H1 (cell line): Measurements from ENCODE around the gene PRKCH. TPM values are rescaled to one million over a fixed set of nuclear protein-coding genes. Genes with fewer than 3 reads are reported as not detected.

Experiments
- CTCF ChIA-PET: fragments of 300-600 bp; sonication (Branson Sonifier 250); formaldehyde crosslinking; loops from one replicate; lab custom pipeline; 2021; ENCODE audit not compliant: partially characterized antibody; lab: Charles Lee
- POLR2A ChIA-PET: fragments of 300-600 bp; sonication (Branson Sonifier 250); formaldehyde crosslinking; loops from one replicate; lab custom pipeline; 2021; ENCODE audit warnings: inconsistent platforms; ENCODE audit not compliant: partially characterized antibody; lab: Charles Lee
- DNase-seq, 2 experiments: peaks; one replicate each; pipeline versions ENCODE4 v3.0.0 to v3.0.0-alpha.2; 2010 to 2022; ENCODE audit warnings: low spot score in 2 of 2, low read depth in 1 of 2, mixed read lengths in 1 of 2
- FAIRE-seq: peaks from 2 replicates; lab custom pipeline; 2011; peaks lifted over from hg19 to GRCh38; lab: Jason Lieb, UNC
- H2AFZ ChIP-seq: 2 replicates; pipeline ENCODE4 v1.8.1; 2012; ENCODE audit warnings: low read length, inconsistent platforms
- H2AK5ac ChIP-seq: 2 replicates; pipeline ENCODE4 v1.6.1; 2013; ENCODE audit warnings: low read depth, low read length
- H2BK120ac ChIP-seq: replicated peaks from 2 replicates; pipeline ENCODE3; 2013; ENCODE audit warnings: low read depth, low read length, inconsistent platforms
- H2BK12ac ChIP-seq: 2 replicates; pipeline ENCODE4 v1.6.1; 2013; ENCODE audit warnings: low read depth, low read length
- H2BK15ac ChIP-seq: 2 replicates; pipeline ENCODE4 v1.6.1; 2013; ENCODE audit warnings: low read length
- H2BK20ac ChIP-seq: 2 replicates; pipeline ENCODE4 v1.6.1; 2013; ENCODE audit warnings: low read length
- H2BK5ac ChIP-seq: 2 replicates; pipeline ENCODE4 v1.6.1; 2013; ENCODE audit warnings: low read depth, low read length
- H3K14ac ChIP-seq: 2 replicates; pipeline ENCODE4 v1.6.1; 2013; ENCODE audit warnings: inconsistent platforms; ENCODE audit not compliant: insufficient read length
- H3K18ac ChIP-seq: 2 replicates; pipeline ENCODE4 v1.6.1; 2013; ENCODE audit warnings: low read length; ENCODE audit errors: extremely low read depth
- H3K23ac ChIP-seq: 2 replicates; pipeline ENCODE4 v1.6.1; 2013; ENCODE audit warnings: inconsistent platforms; ENCODE audit not compliant: insufficient read length
- H3K23me2 ChIP-seq: 2 replicates; pipeline ENCODE4 v1.6.1; 2013; ENCODE audit warnings: low read depth, low read length
- H3K27ac ChIP-seq: 2 replicates; pipeline ENCODE4 v1.6.1; 2011; ENCODE audit warnings: low read depth, low read length, inconsistent platforms
- H3K27me3 ChIP-seq, 4 experiments: replicated peaks in 1 of 4; 1 replicate in 1 of 4; 2 replicates in 3 of 4; pipeline versions ENCODE4 v1.6.1 to v1.8.1; 2011 to 2013; ENCODE audit warnings: low read length in 3 of 4, mild to moderate bottlenecking in 3 of 4, inconsistent platforms in 2 of 4, mixed read lengths in 2 of 4, moderate library complexity in 1 of 4; ENCODE audit not compliant: control insufficient read depth in 3 of 4, insufficient read depth in 3 of 4; ENCODE audit errors: extremely low read depth in 1 of 4
- H3K36me3 ChIP-seq, 4 experiments: 2 replicates each; pipeline versions ENCODE4 v1.6.1 to v1.8.1; 2011 to 2013; ENCODE audit warnings: mild to moderate bottlenecking in 4 of 4, low read length in 3 of 4, moderate library complexity in 2 of 4, control low read depth in 1 of 4, inconsistent platforms in 1 of 4; ENCODE audit not compliant: insufficient read depth in 4 of 4, control insufficient read depth in 2 of 4
- H3K4ac ChIP-seq: replicated peaks from 2 replicates; pipeline ENCODE3; 2013; ENCODE audit warnings: low read length, low read depth, mixed read lengths, inconsistent platforms; ENCODE audit not compliant: insufficient read length
- H3K4me1 ChIP-seq, 4 experiments: replicated peaks in 1 of 4; 1 replicate in 1 of 4; 2 replicates in 3 of 4; pipeline versions ENCODE4 v1.6.1 to v1.8.1; 2011 to 2013; ENCODE audit warnings: low read length in 3 of 4, inconsistent platforms in 2 of 4, mixed read lengths in 1 of 4; ENCODE audit not compliant: insufficient read depth in 4 of 4, control insufficient read depth in 3 of 4
- H3K4me2 ChIP-seq, 2 experiments: 2 replicates each; pipeline versions ENCODE4 v1.6.1 to v1.8.1; 2011 to 2013; ENCODE audit warnings: low read depth in 2 of 2, low read length in 2 of 2, control low read depth in 1 of 2, inconsistent platforms in 1 of 2, mild to moderate bottlenecking in 1 of 2; ENCODE audit not compliant: insufficient read depth in 1 of 2
- H3K4me3 ChIP-seq, 4 experiments: fragments of 200-600, 300-600 bp in 1 of 4; sonication (generic), shearing (Covaris generic), sonication (Bioruptor Twin) in 1 of 4; 2 replicates each; pipeline versions ENCODE4 v1.5.1 to v1.8.1; 2011 to 2016; ENCODE audit warnings: low read length in 4 of 4, low read depth in 3 of 4, control low read depth in 2 of 4, inconsistent platforms in 2 of 4, mild to moderate bottlenecking in 2 of 4, mixed read lengths in 1 of 4, moderate library complexity in 1 of 4; ENCODE audit not compliant: insufficient read depth in 2 of 4; ENCODE audit errors: extremely low read depth in 1 of 4
- H3K56ac ChIP-seq: replicated peaks from 2 replicates; pipeline ENCODE3; 2013; ENCODE audit warnings: low read depth, mild to moderate bottlenecking, mixed read lengths, low read length, inconsistent platforms; ENCODE audit not compliant: insufficient read length
- H3K79me1 ChIP-seq: 2 replicates; pipeline ENCODE4 v1.6.1; 2013; ENCODE audit warnings: low read depth, low read length, control low read depth
- H3K79me2 ChIP-seq, 2 experiments: 2 replicates each; pipeline versions ENCODE4 v1.6.1 to v1.8.1; 2012 to 2013; ENCODE audit warnings: low read length in 2 of 2, mild to moderate bottlenecking in 2 of 2, inconsistent platforms in 1 of 2; ENCODE audit not compliant: insufficient read depth in 2 of 2, control insufficient read depth in 1 of 2
- H3K9ac ChIP-seq, 4 experiments: replicated peaks in 1 of 4; 1 replicate in 1 of 4; 2 replicates in 3 of 4; pipeline versions ENCODE4 v1.6.1 to v1.8.1; 2011 to 2013; ENCODE audit warnings: low read depth in 3 of 4, low read length in 3 of 4, control low read depth in 2 of 4, mild to moderate bottlenecking in 2 of 4, moderate library complexity in 2 of 4, inconsistent platforms in 1 of 4; ENCODE audit errors: extremely low read depth in 1 of 4
- H3K9me3 ChIP-seq, 2 experiments: 2 replicates each; pipeline versions ENCODE4 v1.6.1 to v1.8.1; 2012 to 2013; ENCODE audit warnings: mild to moderate bottlenecking in 2 of 2, moderate library complexity in 2 of 2, control low read depth in 1 of 2, inconsistent platforms in 1 of 2, low read depth in 1 of 2, low read length in 1 of 2, mixed read lengths in 1 of 2; ENCODE audit not compliant: insufficient read depth in 2 of 2
- H4K20me1 ChIP-seq, 2 experiments: replicated peaks in 1 of 2; 2 replicates each; pipeline versions ENCODE3 to v1.8.1; 2011 to 2013; ENCODE audit warnings: inconsistent platforms in 2 of 2, low read length in 2 of 2, mild to moderate bottlenecking in 1 of 2; ENCODE audit not compliant: insufficient read depth in 2 of 2, control insufficient read depth in 1 of 2
- H4K5ac ChIP-seq: 2 replicates; pipeline ENCODE4 v1.6.1; 2013; ENCODE audit warnings: low read length, low read depth, mixed read lengths, inconsistent platforms; ENCODE audit not compliant: insufficient read length
- H4K8ac ChIP-seq: 2 replicates; pipeline ENCODE4 v1.8.0; 2013; ENCODE audit warnings: mild to moderate bottlenecking, moderate library complexity, low read length, inconsistent platforms; ENCODE audit not compliant: insufficient read depth; ENCODE audit errors: extremely low read depth
- H4K91ac ChIP-seq: replicated peaks from 2 replicates; pipeline ENCODE3; 2013; ENCODE audit warnings: low read length, mixed read lengths, inconsistent platforms; ENCODE audit not compliant: insufficient read length
- BACH1 ChIP-seq: IDR thresholded peaks from 2 replicates; pipeline ENCODE4 v1.6.1; 2012; ENCODE audit warnings: low read length, improper control_type of control experiment
- BRCA1 ChIP-seq: IDR thresholded peaks from 2 replicates; pipeline ENCODE4 v1.6.1; 2012; ENCODE audit warnings: low read depth, low read length, improper control_type of control experiment
- MAFK ChIP-seq: IDR thresholded peaks from 2 replicates; pipeline ENCODE4 v1.6.1; 2012; ENCODE audit warnings: low read depth, mild to moderate bottlenecking, improper control_type of control experiment, low read length
- NRF1 ChIP-seq: IDR thresholded peaks from 2 replicates; pipeline ENCODE4 v1.6.1; 2011; ENCODE audit warnings: mild to moderate bottlenecking, low read depth, low read length, improper control_type of control experiment
- POLR2A ChIP-seq, 2 experiments: IDR thresholded peaks; 1 replicate in 1 of 2; 2 replicates in 1 of 2; pipeline ENCODE4 v1.6.1; 2011; ENCODE audit warnings: low read depth in 2 of 2, low read length in 2 of 2, mild to moderate bottlenecking in 2 of 2; ENCODE audit errors: control extremely low read depth in 1 of 2
- SIN3A ChIP-seq, 2 experiments: IDR thresholded peaks in 1 of 2; conservative IDR thresholded peaks in 1 of 2; 2 replicates each; pipeline ENCODE4 v1.6.1; 2011 to 2012; ENCODE audit warnings: low read length in 2 of 2, improper control_type of control experiment in 1 of 2, low read depth in 1 of 2, mild to moderate bottlenecking in 1 of 2
- SP2 ChIP-seq: IDR thresholded peaks from 2 replicates; pipeline ENCODE4 v1.6.1; 2012; ENCODE audit warnings: mild to moderate bottlenecking, low read length, inconsistent platforms
- SUZ12 ChIP-seq: fragments of 200-600 bp; sonication (generic); IDR thresholded peaks from 2 replicates; pipeline ENCODE4 v1.6.1; 2012; ENCODE audit warnings: mild to moderate bottlenecking, inconsistent platforms, low read length, moderate library complexity, mixed read lengths
- WGBS, 2 experiments: shearing (Covaris generic) in 1 of 2; methylation state at CpG; one replicate each; pipeline versions ENCODE4 v1.1.6 to v1.1.7; 2013 to 2015; ENCODE audit warnings: low lambda C conversion rate in 2 of 2, mixed read lengths in 2 of 2, inconsistent platforms in 1 of 2, low coverage in 1 of 2, missing lambda C conversion rate in 1 of 2; ENCODE audit not compliant: insufficient replicate concordance in 2 of 2, insufficient coverage in 1 of 2, insufficient read length in 1 of 2; ENCODE audit errors: extremely low coverage in 1 of 2, missing lambda C conversion rate in 1 of 2; 5-methylcytosine and 5-hydroxymethylcytosine counted together
- polyA plus RNA-seq, 7 experiments: library from polyadenylated mRNA; depleted of rRNA in 3 of 7; stranded (reverse) in 5 of 7; unstranded in 2 of 7; fragments of >200 nt in 5 of 7; fragments of 200-250 nt in 2 of 7; gene quantifications; 1 replicate in 5 of 7; 2 replicates in 1 of 7; 4 replicates in 1 of 7; pipeline versions ENCODE4 v1.2.1 to v1.2.3, GENCODE V29; 2011 to 2013; ENCODE audit warnings: missing spikeins in 2 of 7, mixed read lengths in 2 of 7
- total RNA-seq: library from RNA; stranded (reverse); fragmentation: NEBNext Ultra II Directional; extraction: Animal tissue kit (Norgen Biotek cat#: 25700); gene quantifications from 2 replicates; pipeline ENCODE4 v1.2.1, GENCODE V29; 2021
- TF ChIP-seq, protein P1 (sequence below): IDR thresholded peaks from 2 replicates; pipeline ENCODE4 v1.6.1; 2012; ENCODE audit warnings: inconsistent platforms

The PRKCH gene
- total and polyA plus RNA-seq, 2 of the 8 experiments (the other 6 are each of a cell fraction or from before 2014, with no cell fraction given), result 6.4 to 7.0 TPM

DNA sequence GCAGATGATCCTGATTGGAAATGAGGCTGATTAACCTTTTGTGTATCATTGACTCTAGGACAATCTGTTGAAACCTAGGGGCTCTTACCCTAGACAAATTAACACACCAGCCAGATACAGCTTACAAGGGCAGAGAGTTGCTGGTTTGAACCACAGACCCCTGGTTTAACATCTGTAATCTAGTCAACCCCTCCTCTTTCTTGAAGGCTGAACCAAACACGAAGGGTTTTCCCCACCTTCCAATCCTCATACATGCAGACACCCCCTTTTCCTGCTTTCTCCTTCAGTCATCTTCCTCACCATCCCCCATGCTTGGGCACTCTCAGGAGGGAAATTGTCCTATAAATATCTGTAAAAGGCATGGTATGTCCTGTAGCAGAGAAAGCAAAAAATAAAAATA lies 247.9 kb downstream of the PRKCH start:
- DNase-seq, result no peak
- no peak for FAIRE-seq
- H2BK15ac ChIP-seq, result peak overlapping the region; percentile 82; the same call in 1 of the 2 replicates
- H3K56ac ChIP-seq, result no peak overlapping the region
- H4K8ac ChIP-seq, result no peak overlapping the region
- no peak overlapping the region for H2BK5ac ChIP-seq
- 0 out of 7 replicates have a peak overlapping the region, but pooled peaks of 1 of the 4 experiments have one; percentile 15 for H3K9ac ChIP-seq
- no peak overlapping the region for H2BK120ac ChIP-seq
- no peaks in the 10 kb centered on the region for H3K9me3 ChIP-seq
- H3K18ac ChIP-seq, result no peak overlapping the region
- H4K20me1 ChIP-seq, result no peaks in the 10 kb centered on the region
- H3K23ac ChIP-seq, result no peak overlapping the region
- no peak overlapping the region for H4K5ac ChIP-seq
- 0 out of 8 replicates have a peak overlapping the region, but pooled peaks of 1 of the 4 experiments have one; percentile 59 for H3K4me3 ChIP-seq
- WGBS, 2 experiments, result 91% methylated on average over 1 of the region's 1 CpG; no CpG with 5 or more reads in 1 of the 2 experiments
- no peak overlapping the region for H2BK20ac ChIP-seq
- no peak overlapping the region for H3K14ac ChIP-seq
- peaks cover 7% of the 10 kb centered on the region; the same call in 1 of the 2 replicates for H3K23me2 ChIP-seq
- H3K36me3 ChIP-seq, result no peaks in the 10 kb centered on the region
- POLR2A ChIA-PET, result interaction anchor here (1.3 kb wide), 1 partner anchor 110 kb away, joined by 3 read pairs; no protein-coding TSS in a partner anchor
- H2AFZ ChIP-seq, result no peak overlapping the region
- H4K91ac ChIP-seq, result no peak overlapping the region
- no peaks in the 10 kb centered on the region for H3K79me2 ChIP-seq
- peaks cover 0 to 6% (median 2%) of the 10 kb centered on the region in 4 experiments; a peak in 4 of 7 replicates for H3K27me3 ChIP-seq
- H3K4ac ChIP-seq, result no peak overlapping the region
- 0 out of 2 replicates have a peak overlapping the region, but pooled peaks have one; percentile 46 for H2BK12ac ChIP-seq
- H3K4me1 ChIP-seq, result peaks cover 6 to 17% (median 13%) of the 10 kb centered on the region in 4 experiments
- CTCF ChIA-PET, result interaction anchor here (0.6 to 3.7 kb wide), 13 partner anchors 11 to 146 kb away, joined by 3 to 22 read pairs (median 3); no protein-coding TSS in a partner anchor
- H3K27ac ChIP-seq, result no peak overlapping the region
- peak overlapping the region in 1 of 2 experiments; percentile 55; a peak in 2 of 4 replicates for H3K4me2 ChIP-seq
- H2AK5ac ChIP-seq, result no peak overlapping the region
- no peaks in the 10 kb centered on the region for H3K79me1 ChIP-seq
- TF ChIP-seq BACH1, result no peak
- TF ChIP-seq NRF1, result no peak
- no peak for TF ChIP-seq SP2
- TF ChIP-seq MAFK, result no peak
- TF ChIP-seq SIN3A (conservative IDR thresholded peaks at IDR 0.05 in 1 of 2, IDR thresholded peaks at IDR 0.05 in 1 of 2; ENCODE audit: low read depth in 1 of 2, low read length in 2 of 2), result no peak
- no peak for TF ChIP-seq SUZ12
- no peak for TF ChIP-seq POLR2A (IDR thresholded peaks at IDR 0.05; ENCODE audit: control extremely low read depth in 1 of 2, low read depth in 2 of 2, low read length in 2 of 2)
- TF ChIP-seq BRCA1, result no peak
- TF ChIP-seq, protein P1, sequence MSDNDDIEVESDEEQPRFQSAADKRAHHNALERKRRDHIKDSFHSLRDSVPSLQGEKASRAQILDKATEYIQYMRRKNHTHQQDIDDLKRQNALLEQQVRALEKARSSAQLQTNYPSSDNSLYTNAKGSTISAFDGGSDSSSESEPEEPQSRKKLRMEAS, result no peak
